Breast epithelium (tissue), 4 donors: ENCODE data around the gene PRSS23. TPM values are rescaled to one million over a fixed set of nuclear protein-coding genes. Genes with fewer than 3 reads are reported as not detected.
A peak's percentile ranks its signal among the peaks of the same experiment; 100 is the strongest.

ENCODE experiments used
- DNase-seq, 2 donors: peaks; one replicate each; pipeline ENCODE4 v3.0.0-alpha.2; 2019; ENCODE audit warnings: low spot score in 2 of 2
- H3K27ac ChIP-seq, 2 donors: fragments of 200-600 bp; sonication (generic) in 1 of 2; one replicate each; pipeline ENCODE4 v1.5.1; 2016 to 2019; ENCODE audit warnings: mild to moderate bottlenecking in 1 of 2
- H3K27me3 ChIP-seq, 2 donors: fragments of 200-600 bp; sonication (generic) in 1 of 2; one replicate each; pipeline versions ENCODE4 v1.5.1 to v1.6.0; 2017 to 2019; ENCODE audit warnings: control low read depth in 1 of 2, mild to moderate bottlenecking in 1 of 2
- H3K36me3 ChIP-seq: fragments of 200-600 bp; one replicate; pipeline ENCODE4 v1.5.1; 2019
- H3K4me1 ChIP-seq, 2 donors: fragments of 200-600 bp; sonication (generic); one replicate each; pipeline ENCODE4 v1.5.1; 2016 to 2019; ENCODE audit warnings: control low read depth in 1 of 2
- H3K4me3 ChIP-seq, 3 donors: fragments of 200-600 bp; sonication (generic); 1 replicate in 2 of 3; 2 replicates in 1 of 3; pipeline ENCODE4 v1.5.1; 2016 to 2019; ENCODE audit warnings: mild to moderate bottlenecking in 3 of 3, moderate library complexity in 2 of 3
- H3K9me3 ChIP-seq, 2 donors: fragments of 200-600 bp; sonication (generic) in 1 of 2; one replicate each; pipeline ENCODE4 v1.5.1; 2016 to 2019; ENCODE audit warnings: control low read depth in 1 of 2
- CTCF ChIP-seq, 3 donors: fragments of 450-650 bp; IDR thresholded peaks; one replicate each; pipeline ENCODE4 v1.5.1; 2016 to 2017; ENCODE audit warnings: antibody characterized with exemption in 3 of 3, mild to moderate bottlenecking in 3 of 3, moderate library complexity in 3 of 3
- POLR2A ChIP-seq: fragments of 450-650 bp; IDR thresholded peaks from one replicate; pipeline ENCODE4 v1.6.1; 2016; ENCODE audit warnings: antibody characterized with exemption, mild to moderate bottlenecking, moderate library complexity
- POLR2AphosphoS5 ChIP-seq, 3 donors: sonication (generic); formaldehyde crosslinking; IDR thresholded peaks; one replicate each; pipeline ENCODE4 v1.6.1; 2017; ENCODE audit warnings: antibody characterized with exemption in 3 of 3
- intact Hi-C: fragments of 100-400 bp; cut with DNase I; formaldehyde crosslinking; loops from one replicate; pipeline ENCODE4 v1.15.1; 2023; ENCODE audit warnings: low total_unique reads
- total RNA-seq, 3 donors: library from RNA; depleted of rRNA; stranded (reverse); fragments of >200 nt; gene quantifications; one replicate each; pipeline ENCODE4 v1.1.0, GENCODE V29; 2016

PRSS23 gene
- total RNA-seq, 3 donors from 2014 or later, result 25.2 to 53.7 (median 33.0) TPM

DNA sequence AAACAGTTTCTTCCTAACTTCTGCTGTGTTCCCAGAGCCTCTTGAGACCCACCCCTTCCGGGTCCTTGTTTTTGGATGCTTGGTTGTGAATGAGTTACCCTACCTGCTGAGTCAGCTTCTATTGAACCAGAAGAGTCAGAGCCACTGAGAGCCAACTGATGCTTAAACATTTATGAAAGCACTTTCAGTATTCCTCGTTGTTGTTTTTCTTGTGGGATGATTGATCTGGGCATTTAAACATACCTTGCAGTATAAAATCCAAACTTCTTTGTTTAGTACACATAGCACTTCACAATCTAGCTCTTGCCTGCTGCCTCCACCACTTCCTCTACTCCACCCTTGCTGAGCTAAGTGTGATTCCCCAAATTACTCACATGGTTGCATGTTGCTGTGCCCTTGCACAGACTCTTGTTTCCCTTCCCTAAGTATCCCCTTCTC is 5.5 kb downstream of the PRSS23 start:
- no peak for DNase-seq
- H3K27me3 ChIP-seq, result no peaks in the 10 kb centered on the region
- no peaks in the 10 kb centered on the region for H3K9me3 ChIP-seq
- TF ChIP-seq POLR2A (no peak), POLR2AphosphoS5 (IDR thresholded peaks at IDR 0.05) (no peak), CTCF (IDR thresholded peaks at IDR 0.05) (no peak)
- no peaks in the 10 kb centered on the region for H3K4me1 ChIP-seq
- no peaks in the 10 kb centered on the region for H3K36me3 ChIP-seq
- no peak overlapping the region for H3K4me3 ChIP-seq
- H3K27ac ChIP-seq, result peak overlapping the region in 1 of 2 donors; percentile 41
- intact Hi-C loops, result no loop called here

DNA sequence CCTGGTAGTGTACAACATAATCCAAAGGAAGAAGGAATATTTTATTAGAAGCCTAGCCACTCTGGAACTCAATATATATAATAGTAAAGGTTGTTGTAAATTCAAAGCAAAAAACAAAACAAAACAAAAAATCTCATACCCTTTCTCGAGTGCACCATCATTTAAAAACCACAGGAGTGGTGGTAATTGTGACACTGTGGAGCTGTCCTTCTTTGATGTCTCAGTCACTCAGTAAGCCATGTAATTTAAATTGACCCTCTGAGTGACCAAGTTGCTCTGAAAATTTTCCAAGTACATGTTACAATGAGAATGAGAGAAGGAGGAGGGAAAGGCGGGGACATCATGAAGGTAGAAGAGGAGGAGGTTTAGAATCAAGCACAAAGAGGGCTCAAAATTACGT is 6.6 kb downstream of the PRSS23 start:
- Histone ChIP-seq H3K9me3 (no peaks in the 10 kb centered on the region), H3K4me1 (no peaks in the 10 kb centered on the region), H3K4me3 (no peak overlapping the region), H3K36me3 (no peaks in the 10 kb centered on the region), H3K27me3 (no peaks in the 10 kb centered on the region), H3K27ac (no peak overlapping the region)
- intact Hi-C loops, result no loop called here
- TF ChIP-seq CTCF (IDR thresholded peaks at IDR 0.05) (no peak), POLR2AphosphoS5 (IDR thresholded peaks at IDR 0.05) (no peak), POLR2A (no peak)
- no peak for DNase-seq

- no peak overlapping the region for H3K27ac ChIP-seq
- intact Hi-C loops, result no loop called here
- no peak for DNase-seq
Measured at GRCh38 chr11:86807360-86807759, 7.0 kb downstream of the PRSS23 start.

GRCh38 chr11:86809561-86809960 is 9.2 kb downstream of the PRSS23 start:
- H3K4me3 ChIP-seq, result no peak overlapping the region

More at GRCh38 chr11:86807360-86807759, 7.0 kb downstream of the PRSS23 start:
- Histone ChIP-seq H3K4me1 (no peaks in the 10 kb centered on the region), H3K27me3 (no peaks in the 10 kb centered on the region), H3K36me3 (no peaks in the 10 kb centered on the region), H3K9me3 (no peaks in the 10 kb centered on the region), H3K4me3 (no peak overlapping the region)
- no peak for TF ChIP-seq POLR2A
- no peak for TF ChIP-seq POLR2AphosphoS5 (IDR thresholded peaks at IDR 0.05)
- no peak for TF ChIP-seq CTCF (IDR thresholded peaks at IDR 0.05)

GRCh38 chr11:86810288-86810687 is 9.9 kb downstream of the PRSS23 start:
- H3K27me3 ChIP-seq, result no peaks in the 10 kb centered on the region
- intact Hi-C loops, result loop anchor here (10.0 kb wide), 1 partner anchor 355 kb away; no protein-coding TSS in a partner anchor
- TF ChIP-seq POLR2AphosphoS5 (IDR thresholded peaks at IDR 0.05) (no peak), CTCF (IDR thresholded peaks at IDR 0.05) (no peak), POLR2A (no peak)
- no peaks in the 10 kb centered on the region for H3K4me1 ChIP-seq
- no peak overlapping the region for H3K4me3 ChIP-seq
- H3K36me3 ChIP-seq, result no peaks in the 10 kb centered on the region
- no peak overlapping the region for H3K27ac ChIP-seq
- H3K9me3 ChIP-seq, result no peaks in the 10 kb centered on the region
- no peak for DNase-seq

More at GRCh38 chr11:86809561-86809960, 9.2 kb downstream of the PRSS23 start:
- Histone ChIP-seq H3K27ac (peak overlapping the region in 1 of 2 donors; percentile 1), H3K36me3 (no peaks in the 10 kb centered on the region), H3K9me3 (no peaks in the 10 kb centered on the region), H3K4me1 (no peaks in the 10 kb centered on the region), H3K27me3 (no peaks in the 10 kb centered on the region)
- TF ChIP-seq CTCF (IDR thresholded peaks at IDR 0.05) (no peak), POLR2A (no peak), POLR2AphosphoS5 (IDR thresholded peaks at IDR 0.05) (no peak)
- intact Hi-C loops, result no loop called here
- DNase-seq, result no peak
